ENCODE data around the gene SLC12A7. TPM values are rescaled to one million over a fixed set of nuclear protein-coding genes. Genes with fewer than 3 reads are reported as not detected.
"Not testable (repeated sequence)": the region's sequence is repeated elsewhere in the genome, so short reads cannot be mapped to it uniquely, and the experiment has no call there.

Gene SLC12A7
- 10 to 100 TPM; 28.8 to 48.2 (median 41.8) TPM for polyA plus RNA-seq (ENCODE audit: insufficient read length in 4 of 4)

- no peak for DNase-seq (ENCODE audit: low read depth in 4 of 4, low spot score in 2 of 4)
Measured at GRCh38 chr5:1111727-1112289, at the start of gene SLC12A7. TSS of gene SLC12A7 (minus strand) at chr5:1112063. CDS start at chr5:1111991, 72 bp downstream.

DNA sequence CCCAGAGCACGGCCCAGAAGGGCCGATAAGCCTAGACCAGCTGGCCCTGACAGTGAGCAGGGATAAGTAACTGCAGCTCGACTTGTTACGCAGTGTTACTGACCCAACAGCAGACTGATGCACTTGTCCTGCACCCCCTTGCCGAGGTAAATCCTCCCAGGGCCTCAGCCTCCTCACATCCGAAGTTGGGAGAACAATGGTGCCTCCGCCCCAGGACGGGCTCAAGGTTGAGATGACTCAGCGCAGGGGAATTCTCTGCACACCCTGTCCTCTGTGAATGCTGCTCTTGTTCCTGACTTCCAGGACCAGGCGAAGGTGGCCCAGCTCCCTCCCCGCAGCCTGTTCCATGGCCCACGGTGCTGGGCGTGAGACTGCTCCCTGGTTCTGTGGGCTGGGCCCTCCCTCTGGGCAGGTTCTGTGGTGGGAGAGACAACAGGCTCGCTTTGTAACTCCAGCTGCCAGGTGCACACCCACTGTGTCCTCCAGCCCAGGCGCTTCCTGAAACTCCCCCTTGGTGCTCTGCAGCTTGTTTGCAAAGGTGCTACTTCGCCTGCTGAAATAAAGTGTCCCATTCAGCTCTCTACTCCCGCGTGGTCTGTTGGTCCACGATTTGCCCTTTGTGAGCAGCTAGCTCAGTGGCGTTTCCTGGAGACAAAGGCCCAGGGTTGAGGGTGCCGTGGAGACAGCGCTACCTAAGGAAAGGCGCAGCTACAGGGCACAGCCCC lies 49.4 kb upstream of the SLC12A7 start:
- DNase-seq (ENCODE audit: low read depth in 4 of 4, low spot score in 2 of 4) = no peak

DNA sequence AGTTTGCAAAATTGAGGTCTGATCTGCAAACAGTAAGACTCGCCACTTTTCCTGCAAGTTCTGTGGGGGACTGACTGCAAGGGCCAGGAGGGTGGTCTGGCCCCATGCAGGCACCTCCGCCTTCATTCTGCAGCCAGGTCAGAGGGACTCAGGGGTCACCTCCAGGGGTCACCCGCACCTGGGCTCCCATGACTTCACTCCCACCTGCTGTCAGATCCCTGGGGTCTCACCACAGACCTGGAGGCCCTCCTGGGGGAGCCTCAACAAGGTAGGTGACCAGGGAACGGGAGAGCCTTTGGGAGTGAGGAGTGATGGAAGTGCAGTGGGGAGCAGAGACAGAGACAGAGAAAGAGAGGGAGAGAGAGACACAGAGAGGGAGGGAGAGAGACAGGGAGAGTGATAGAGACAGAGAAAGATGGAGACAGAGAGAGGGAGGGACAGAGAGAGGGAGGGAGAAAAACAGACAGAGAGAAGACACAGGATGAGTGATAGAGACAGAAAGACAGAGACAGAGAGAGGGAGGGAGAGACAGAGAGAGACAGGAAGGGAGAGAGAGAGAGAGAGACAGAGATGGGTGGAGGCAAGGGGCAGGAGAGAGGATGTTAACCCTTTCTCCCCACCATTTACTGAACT lies 48.0 kb upstream of the SLC12A7 start:
- DNase-seq (ENCODE audit: low read depth in 4 of 4, low spot score in 2 of 4) = no peak

DNA sequence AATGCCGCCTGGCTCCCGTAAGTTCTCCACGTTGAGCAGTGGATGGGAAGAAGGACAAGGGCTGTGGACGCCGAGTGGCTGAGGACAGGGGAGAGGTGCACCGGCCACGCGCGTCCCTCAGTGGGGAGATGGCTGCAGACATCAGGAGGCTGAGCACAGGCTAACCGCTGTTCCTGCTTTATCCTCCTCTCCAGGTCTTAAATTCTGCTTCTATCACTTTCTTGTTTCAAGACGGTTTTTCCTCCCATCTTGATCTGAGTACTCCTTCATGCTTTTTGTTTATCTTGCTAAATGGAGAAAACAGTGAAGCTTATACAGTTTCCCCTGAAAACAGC lies 47.4 kb upstream of the SLC12A7 start:
- DNase-seq (ENCODE audit: low read depth in 4 of 4, low spot score in 2 of 4) = no peak

- DNase-seq (ENCODE audit: low read depth in 4 of 4, low spot score in 2 of 4) = no peak
Measured at GRCh38 chr5:1158647-1159340, 46.9 kb upstream of the SLC12A7 start.

DNA sequence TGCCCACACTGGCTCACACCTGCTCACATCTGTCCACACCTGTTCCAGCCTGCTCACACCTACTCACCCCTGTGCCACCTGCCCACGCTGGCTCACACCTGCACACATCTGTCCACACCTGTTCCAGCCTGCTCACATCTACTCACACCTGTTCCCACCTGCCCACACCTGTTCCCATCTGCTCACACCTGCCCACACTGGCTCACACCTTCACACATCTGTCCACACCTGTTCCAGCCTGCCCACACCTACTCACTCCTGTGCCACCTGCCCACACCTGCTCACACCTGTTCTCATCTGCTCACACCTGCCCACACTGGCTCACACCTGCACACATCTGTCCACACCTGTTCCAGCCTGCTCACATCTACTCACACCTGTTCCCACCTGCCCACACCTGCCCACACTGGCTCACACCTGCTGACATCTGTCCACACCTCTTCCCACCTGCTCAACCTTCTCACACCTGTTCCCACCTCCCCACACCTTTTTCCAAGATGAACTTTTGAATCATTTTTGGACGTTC lies 45.7 kb upstream of the SLC12A7 start:
- not testable (repeated sequence) for DNase-seq (ENCODE audit: low read depth in 4 of 4, low spot score in 2 of 4)

GRCh38 chr5:1156754-1157460 lies 45.0 kb upstream of the SLC12A7 start:
- DNase-seq (ENCODE audit: low read depth in 4 of 4, low spot score in 2 of 4) = no peak

DNA sequence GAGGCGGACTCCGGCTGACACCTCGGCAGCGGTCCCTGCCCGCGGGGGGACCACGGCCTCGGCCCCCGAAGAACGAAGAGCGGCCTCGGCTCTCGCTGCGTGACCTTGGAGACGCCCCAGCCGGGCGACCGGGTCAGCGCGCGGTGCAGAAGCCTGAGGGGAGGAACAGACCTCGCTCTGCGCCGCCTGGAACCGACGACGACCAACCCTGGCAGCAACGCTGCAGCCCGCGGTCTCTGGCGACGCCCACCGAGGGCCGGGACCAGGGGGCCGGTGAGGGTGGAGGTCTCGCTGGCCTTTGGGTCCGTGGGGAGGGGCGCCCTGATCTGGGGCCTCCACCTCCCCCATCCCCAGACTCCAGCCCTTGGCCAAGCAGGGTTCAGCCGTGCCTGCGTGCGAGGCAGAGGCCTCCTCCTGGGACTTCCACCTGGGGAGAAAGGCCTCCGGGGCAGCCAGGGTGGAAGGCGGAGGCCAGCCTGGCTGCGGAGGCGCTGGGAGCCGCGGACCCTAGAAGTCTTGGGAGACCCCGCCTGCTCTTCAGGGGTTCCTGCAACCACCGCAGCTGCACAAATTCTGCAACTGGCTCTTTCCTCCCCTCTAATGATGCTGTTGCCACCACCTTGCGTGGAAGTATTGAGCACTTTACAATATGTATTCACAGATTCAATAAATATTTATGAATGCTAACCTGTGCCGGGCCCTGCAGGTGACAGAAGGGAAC lies 44.3 kb upstream of the SLC12A7 start:
- no peak for DNase-seq (ENCODE audit: low read depth in 4 of 4, low spot score in 2 of 4)

GRCh38 chr5:1155191-1156032 lies 43.5 kb upstream of the SLC12A7 start:
- DNase-seq (ENCODE audit: low read depth in 4 of 4, low spot score in 2 of 4) = no peak

- DNase-seq (ENCODE audit: low read depth in 4 of 4, low spot score in 2 of 4) = no peak
Measured at GRCh38 chr5:1153428-1153827, 41.6 kb upstream of the SLC12A7 start.

- no peak for DNase-seq (ENCODE audit: low read depth in 4 of 4, low spot score in 2 of 4)
Measured at GRCh38 chr5:1152771-1153282, 41.0 kb upstream of the SLC12A7 start.

DNA sequence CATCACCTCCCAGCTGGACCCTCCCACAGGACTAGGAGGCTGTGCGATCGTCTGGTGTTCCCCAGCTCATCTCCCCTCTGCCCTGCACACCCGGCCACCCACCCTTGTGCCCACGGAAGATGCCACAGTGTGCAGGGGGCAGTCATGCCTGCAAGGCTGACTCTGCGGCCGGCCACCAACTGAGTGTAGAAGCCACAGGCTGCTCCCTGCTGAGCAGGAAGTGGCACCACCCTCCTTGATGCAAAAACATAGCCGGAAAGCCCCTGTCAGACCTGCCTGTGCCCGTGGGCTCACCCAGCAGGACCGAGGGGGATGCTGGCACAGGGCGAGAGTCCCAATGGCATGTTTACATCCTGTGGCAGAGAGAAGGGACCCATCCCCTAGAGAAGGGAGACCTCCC lies 40.3 kb upstream of the SLC12A7 start:
- no peak for DNase-seq (ENCODE audit: low read depth in 4 of 4, low spot score in 2 of 4)

- DNase-seq (ENCODE audit: low read depth in 4 of 4, low spot score in 2 of 4) = no peak
Measured at GRCh38 chr5:1151316-1151715, 39.5 kb upstream of the SLC12A7 start.

GRCh38 chr5:1150866-1151265 lies 39.0 kb upstream of the SLC12A7 start:
- no peak for DNase-seq (ENCODE audit: low read depth in 4 of 4, low spot score in 2 of 4)

DNA sequence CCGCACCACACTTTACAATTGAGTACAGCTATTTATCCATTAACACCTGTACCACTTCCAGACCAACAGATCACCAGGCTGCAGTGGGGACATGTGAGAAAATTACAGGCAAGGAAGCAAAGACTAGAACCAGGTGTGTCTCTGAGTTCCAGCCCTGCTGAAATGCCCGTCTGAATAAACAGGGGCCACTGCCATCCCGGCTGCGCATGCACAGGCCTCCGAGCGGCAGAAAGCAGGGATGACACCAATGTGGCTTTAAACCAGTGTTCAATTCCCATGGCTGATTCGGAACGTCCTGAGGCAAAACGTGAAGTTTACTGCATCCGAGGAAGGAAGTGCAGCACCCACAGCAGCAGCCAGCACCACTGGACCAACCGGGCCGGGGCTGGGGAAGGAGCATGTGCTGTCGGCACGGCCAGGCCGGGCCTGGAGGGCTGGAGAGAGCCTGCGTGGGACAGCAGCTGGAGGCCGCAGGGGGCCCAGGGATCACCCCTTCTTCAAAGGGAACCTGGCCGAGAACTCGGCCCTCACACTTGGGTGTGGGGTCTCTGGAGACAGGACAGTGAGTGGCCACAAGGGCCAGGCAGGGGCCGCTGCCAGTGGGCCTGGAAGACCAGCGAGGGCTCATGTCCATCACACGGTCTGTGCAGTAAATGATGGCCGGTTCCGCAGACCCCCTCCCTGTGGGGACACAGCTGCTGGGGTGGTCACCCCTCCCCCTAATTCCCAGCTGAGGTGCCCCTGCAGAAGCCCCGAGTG lies 33.0 kb upstream of the SLC12A7 start:
- DNase-seq (ENCODE audit: low read depth in 4 of 4, low spot score in 2 of 4) = no peak

DNA sequence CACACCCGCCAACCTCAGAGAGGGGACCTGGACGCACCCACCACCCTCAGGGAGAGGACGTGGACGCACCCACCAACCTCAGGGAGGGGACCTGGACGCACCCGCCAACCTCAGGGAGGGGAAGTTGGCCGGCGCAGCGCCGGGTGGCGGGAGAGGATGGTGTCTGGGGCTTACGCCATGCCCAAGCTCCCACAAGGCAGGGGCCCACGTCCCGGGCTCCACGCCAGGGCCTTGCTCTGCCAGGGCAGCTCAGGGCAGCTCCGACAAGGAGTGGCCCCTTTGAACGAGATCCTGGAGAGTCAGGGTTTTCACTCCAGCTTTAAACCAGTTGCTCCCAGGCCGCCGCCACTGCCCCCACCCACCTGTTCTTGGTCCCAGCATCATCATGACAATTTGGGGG lies 32.2 kb upstream of the SLC12A7 start:
- DNase-seq (ENCODE audit: low read depth in 4 of 4, low spot score in 2 of 4) = no peak

- DNase-seq (ENCODE audit: low read depth in 4 of 4, low spot score in 2 of 4) = no peak
Measured at GRCh38 chr5:1143670-1143951, 31.7 kb upstream of the SLC12A7 start.

DNA sequence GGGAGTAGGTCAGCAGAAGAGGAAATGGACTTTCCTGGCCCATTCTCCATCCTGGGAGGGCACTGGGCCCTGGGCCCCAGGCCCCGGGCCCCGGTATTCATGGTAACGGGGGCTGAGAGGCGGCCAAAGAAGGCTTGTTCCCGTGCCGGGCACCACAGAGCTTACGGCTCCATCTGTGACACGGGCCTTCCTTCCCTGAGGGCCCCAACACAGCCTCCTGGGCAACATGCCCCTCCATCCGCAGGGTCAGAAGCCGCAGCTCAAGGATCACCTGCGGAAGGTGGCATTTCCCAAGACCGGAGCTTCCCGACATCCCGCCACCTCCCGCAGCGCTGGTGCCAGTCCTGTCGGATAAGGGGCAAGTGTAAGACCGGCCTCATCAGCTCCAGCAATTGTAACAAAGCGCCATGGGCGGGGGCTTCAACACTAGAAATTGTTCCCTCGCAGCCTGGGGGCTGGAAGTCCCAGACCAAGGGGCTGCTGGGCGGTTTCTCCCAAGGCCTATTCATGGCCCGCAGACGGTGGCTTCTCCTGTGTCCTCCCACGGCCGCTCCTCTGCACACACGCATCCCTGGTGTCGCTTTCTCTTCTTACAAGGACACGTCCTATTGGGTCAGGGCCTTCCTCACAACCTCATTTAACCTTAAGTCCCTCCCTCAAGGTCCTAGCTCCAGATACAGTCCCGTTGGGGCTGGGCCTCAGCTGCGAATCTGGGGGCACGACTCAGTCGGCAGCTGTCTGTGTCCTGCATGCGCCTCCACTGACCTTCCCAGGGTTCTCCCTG lies 31.2 kb upstream of the SLC12A7 start:
- no peak for DNase-seq (ENCODE audit: low read depth in 4 of 4, low spot score in 2 of 4)

All from left renal cortex interstitium (tissue), 4 donors.